ENCODE measurements around the gene ZFHX3.

- TF ChIP-seq, protein P1, sequence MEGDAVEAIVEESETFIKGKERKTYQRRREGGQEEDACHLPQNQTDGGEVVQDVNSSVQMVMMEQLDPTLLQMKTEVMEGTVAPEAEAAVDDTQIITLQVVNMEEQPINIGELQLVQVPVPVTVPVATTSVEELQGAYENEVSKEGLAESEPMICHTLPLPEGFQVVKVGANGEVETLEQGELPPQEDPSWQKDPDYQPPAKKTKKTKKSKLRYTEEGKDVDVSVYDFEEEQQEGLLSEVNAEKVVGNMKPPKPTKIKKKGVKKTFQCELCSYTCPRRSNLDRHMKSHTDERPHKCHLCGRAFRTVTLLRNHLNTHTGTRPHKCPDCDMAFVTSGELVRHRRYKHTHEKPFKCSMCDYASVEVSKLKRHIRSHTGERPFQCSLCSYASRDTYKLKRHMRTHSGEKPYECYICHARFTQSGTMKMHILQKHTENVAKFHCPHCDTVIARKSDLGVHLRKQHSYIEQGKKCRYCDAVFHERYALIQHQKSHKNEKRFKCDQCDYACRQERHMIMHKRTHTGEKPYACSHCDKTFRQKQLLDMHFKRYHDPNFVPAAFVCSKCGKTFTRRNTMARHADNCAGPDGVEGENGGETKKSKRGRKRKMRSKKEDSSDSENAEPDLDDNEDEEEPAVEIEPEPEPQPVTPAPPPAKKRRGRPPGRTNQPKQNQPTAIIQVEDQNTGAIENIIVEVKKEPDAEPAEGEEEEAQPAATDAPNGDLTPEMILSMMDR (IDR thresholded peaks at IDR 0.05; ENCODE audit: control extremely low read depth in 1 of 3, insufficient read depth in 1 of 3, low read depth in 1 of 3, low read length in 3 of 3), result no peak
- TF ChIP-seq EZH2 (IDR thresholded peaks at IDR 0.05; ENCODE audit: low read depth, low read length, severe bottlenecking), result no peak
- TF ChIP-seq FOSL1 (IDR thresholded peaks at IDR 0.05; ENCODE audit: insufficient read depth, low read depth, low read length), result no peak
- TF ChIP-seq RNF2 (IDR thresholded peaks at IDR 0.05; ENCODE audit: borderline replicate concordance, low read depth, low read length, missing control alignments, poor library complexity, severe bottlenecking), result no peak
- TF ChIP-seq POLR2A (IDR thresholded peaks at IDR 0.05; ENCODE audit: control extremely low read depth in 1 of 2, low read depth in 2 of 2, low read length in 2 of 2), result no peak
- TF ChIP-seq EP300 (IDR thresholded peaks at IDR 0.05; ENCODE audit: borderline replicate concordance in 1 of 2, low read depth in 2 of 2, low read length in 2 of 2), result no peak
Observed at GRCh38 chr16:72853575-72854266, 194.2 kb downstream of the ZFHX3 start.
